GM21576 (cell line): ENCODE results near the gene TRIM17.

ENCODE experiments used
- ATAC-seq: cut with Tn5 transposase; IDR thresholded peaks from one replicate; pipeline ENCODE4 v1.9.1; 2021; ENCODE audit warnings: mild to moderate bottlenecking, moderate library complexity; ENCODE audit not compliant: unreplicated experiment

Gene TRIM17

DNA sequence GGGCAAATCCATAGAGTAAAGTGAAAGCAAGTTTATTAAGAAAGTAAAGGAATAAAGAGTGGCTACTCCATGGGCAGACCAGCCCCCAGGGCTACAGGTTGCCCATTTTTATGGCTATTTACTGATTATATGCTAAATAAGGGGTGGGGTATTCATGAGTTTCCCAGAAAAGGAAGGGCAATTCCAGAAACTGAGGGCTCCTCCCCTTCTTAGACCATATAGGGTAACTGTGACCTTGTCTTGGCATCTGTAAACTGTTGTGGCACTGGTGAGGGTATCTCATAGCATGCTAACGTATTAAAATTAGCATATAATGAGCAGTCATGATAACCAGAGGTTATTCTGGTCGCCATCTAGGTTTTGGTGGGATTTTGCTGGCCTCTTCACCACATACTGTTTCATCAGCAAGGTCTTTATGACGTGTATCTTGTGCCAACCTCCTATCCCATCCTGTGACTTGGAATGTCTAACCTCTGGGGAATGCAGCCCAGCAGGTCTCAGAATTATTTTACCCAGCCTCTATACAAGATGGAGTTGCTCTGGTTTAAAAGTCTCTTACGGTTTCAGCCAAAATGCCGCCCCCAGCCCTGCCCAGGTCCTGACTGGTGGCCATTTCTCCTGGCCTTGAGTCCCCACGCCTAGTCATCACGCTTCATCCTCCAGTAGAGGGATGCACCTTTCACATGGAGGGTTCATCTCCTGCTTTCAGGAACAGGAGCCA lies 982 bp upstream of the TRIM17 start:
- ATAC-seq: no peak

DNA sequence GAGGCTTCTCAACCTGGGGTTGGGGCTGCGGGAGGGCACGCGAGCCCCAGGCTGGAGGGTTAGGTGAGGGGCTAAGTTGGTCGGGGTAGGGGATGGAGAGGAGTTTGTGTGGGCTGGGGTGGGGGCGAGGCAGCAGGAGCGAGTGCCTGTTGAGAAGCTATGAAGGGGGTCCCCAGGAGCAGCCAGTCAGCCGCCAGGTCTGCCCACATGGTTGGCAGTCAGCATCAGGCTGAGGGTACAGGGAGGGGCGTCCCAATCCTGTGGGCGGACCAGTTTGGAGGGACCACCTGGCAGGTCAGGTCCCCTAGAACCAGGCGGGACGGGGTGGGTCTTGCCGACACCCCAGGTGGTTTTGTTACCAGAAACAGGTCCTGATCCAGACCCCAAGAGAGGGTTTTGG lies 400 bp upstream of the TRIM17 start:
- no peak for ATAC-seq

DNA sequence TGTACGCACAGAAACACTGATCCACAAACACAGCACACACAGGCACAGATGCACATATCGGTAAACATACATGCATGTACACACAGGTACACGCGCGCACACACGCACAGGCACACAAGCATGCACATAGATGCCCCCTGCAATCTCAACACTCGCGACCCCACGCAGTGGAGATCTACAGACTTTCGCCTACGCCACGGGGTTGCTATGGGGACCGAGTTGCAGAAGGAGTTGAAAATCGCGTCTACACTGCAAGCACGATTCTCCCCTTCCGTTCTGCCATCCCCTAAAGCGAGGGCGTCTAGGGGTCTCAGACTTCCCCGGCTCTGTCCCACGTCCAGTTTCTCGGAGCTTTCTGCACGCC lies 826 bp downstream of the TRIM17 start:
- no peak for ATAC-seq

DNA sequence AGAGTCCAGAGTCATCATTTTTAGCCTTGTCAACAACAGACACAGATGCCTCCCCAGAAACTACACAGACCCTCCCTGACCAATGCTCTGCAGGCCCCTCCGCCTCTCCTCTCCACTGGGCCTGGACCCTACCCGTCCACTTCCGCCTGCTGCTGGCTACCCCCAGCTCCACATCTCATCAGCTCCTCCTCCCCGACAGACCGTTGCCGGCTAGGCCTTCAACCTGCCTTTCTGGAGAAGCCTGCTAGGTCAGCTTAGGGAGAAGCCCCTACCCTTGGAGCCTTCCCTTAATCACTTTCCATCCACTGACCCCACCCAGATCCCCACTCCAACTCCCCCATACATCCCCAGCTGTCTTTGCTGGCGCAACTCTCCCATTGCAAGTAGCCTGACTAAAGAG lies 1.4 kb downstream of the TRIM17 start:
- ATAC-seq: no peak

DNA sequence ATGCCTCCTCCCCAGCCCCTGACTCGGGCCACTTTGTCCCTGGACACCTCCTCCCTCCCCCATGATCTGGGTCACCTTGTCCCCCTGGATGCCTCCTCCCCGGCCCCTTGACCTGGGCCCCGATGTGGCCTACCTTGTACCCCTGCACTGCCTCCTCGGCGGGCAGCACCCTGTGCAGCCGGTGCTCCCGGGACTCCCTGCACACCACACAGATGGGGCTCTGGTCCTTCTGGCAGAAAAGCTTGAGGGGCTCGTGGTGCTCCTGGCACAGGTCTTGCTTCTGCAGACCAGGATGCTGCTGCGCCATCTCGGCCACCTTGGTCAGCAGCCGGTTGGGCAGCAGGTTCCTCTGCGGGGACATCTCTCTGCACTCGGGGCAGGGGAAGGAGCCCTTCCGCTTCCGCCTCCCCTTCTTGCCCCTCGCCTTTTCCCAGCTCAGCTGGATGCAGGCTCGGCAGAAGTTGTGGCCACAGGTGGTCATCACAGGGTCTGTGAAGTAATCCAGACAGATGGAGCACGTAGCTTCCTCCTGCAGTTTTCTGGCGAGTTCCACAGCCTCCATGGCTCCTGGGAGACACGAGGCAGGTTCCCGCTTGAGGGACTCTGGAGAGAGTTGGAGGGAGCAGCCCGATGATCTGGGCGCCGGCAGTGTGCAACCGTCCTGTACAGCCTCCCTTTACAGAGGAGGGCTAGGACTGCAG lies 2.0 kb downstream of the TRIM17 start:
- no peak for ATAC-seq

DNA sequence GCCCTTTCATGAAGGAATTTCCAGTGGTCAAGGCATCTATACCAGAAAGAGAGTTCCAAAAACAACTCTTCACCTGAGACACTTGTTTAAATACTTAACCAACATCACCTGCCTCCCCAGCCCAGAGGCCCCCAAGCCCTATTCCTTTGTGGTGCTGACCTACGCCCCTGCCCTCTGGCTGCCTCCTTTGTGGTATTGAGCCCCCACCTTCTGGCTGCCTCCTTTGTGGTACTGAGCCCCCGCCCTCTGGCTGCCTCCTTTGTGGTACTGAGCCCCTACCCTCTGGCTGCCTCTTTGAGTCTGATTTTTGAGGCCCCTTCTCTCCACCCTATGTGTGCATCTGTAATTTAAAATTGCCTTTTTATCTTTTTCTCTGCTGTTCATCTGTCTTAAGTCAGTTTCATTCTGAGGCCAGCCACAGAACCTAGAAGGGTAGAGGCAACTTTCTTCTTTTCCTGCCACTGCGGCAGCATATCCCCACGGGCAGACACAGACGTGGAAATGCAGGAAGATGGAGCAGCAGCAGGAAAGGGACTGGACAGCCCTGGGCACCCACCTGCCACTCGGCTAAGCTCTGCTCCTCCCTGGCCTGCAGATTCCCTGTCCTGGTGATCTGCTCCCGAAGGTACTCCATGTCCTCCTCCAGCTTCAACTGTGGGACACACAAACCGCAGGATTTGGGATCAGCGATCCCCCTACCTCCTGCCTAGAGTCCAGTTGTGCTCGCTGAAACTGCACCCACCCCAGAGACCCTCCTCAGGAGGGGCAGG lies 3.2 kb downstream of the TRIM17 start:
- ATAC-seq: no peak

DNA sequence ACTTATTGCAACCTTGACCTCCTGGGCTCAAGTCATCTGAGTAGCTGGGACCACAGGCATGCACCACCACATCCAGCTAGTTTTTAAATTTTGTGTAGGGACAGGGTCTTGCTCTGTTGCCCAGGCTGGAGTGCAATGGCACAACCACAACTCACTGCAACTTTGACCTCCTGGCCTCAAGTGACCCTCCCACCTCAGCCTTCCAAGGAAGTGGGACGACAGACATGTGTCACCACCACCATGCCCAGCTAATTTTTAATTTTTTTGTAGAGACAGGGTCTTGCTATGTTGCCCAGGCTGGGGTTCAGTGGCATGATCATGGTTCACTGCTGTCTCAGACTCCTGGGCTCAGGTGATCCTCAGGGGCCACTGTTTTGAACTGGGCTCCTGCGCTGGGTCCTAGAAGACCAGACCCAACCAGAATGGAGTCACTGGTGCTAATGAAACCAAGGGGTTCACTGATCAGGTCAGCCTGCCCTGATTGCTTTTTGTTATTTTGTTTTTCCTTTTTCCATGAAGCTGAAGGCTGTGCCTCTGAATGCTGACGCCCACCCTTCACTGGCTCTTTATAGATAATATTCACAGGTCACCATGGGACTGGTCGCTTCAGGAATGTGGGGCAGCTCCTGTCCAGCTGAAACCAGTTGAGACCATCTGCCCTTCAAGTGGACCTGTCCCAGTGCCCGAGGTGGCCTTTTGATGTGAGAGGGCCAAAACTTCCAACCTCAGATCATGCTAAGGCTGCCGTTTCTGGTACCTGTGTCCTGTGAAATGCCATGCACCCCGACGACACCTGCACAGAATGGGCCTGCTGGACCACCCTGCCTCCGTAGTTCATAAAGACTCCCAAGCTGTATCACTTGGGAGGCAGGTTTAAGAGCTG lies 4.9 kb downstream of the TRIM17 start:
- no peak for ATAC-seq

DNA sequence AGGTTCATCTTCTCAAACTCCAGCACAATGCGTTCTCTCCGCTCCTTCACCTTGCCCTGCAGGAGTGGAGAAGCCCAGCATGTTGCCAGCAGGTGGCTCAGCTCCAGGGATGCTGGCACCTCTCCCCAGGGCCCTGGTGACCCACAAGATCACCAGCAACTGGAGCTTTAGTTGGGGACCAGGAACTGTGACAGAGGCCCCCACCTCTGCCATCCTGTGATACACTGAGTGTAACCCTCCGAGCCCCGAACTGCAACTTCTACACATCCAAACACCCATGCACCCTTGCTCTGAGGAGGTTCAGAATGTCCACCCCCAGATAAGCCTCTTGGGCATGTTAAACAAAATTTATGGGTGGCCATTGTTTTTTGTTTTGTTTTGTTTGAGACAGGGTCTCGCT lies 5.5 kb downstream of the TRIM17 start:
- no peak for ATAC-seq

DNA sequence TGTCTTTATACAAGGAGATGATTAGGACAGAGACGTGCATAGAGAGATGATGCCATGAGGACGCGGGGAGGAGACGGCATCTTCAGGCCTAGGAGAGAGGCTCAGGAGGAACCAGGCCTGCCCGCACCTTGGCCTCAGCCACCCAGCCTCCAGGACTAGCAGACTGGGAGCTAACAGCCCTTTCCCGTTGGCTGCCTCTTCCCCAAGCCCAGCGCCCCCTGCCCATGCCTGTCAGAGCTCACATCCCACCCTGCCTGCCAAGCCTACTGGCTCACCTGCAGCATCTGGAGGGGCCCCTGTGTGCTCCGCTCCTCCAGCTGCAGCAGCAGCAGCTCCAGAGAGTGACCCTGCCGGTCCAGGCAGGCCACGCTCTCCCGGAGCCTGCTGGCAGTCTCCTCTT lies 6.0 kb downstream of the TRIM17 start:
- ATAC-seq: no peak

DNA sequence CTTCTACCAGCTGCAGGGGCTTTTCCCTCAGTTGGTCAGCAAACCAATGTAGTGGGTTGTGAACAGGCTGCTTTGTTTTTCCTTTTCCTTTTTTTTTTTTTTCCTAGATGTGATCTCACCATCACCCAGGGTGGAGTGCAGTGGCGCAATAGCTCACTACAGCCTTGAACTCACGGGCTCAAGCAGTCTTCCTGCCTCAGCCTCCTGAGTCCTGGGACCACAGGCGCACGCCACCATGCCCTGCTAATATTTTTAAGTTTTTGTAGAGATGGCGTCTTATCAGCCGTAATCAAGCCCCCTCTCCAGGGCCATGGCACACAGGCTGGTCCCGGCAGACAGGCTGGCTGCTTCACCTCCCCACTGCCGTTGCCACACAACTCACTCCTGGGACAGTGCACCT lies 6.6 kb downstream of the TRIM17 start:
- ATAC-seq: no peak

DNA sequence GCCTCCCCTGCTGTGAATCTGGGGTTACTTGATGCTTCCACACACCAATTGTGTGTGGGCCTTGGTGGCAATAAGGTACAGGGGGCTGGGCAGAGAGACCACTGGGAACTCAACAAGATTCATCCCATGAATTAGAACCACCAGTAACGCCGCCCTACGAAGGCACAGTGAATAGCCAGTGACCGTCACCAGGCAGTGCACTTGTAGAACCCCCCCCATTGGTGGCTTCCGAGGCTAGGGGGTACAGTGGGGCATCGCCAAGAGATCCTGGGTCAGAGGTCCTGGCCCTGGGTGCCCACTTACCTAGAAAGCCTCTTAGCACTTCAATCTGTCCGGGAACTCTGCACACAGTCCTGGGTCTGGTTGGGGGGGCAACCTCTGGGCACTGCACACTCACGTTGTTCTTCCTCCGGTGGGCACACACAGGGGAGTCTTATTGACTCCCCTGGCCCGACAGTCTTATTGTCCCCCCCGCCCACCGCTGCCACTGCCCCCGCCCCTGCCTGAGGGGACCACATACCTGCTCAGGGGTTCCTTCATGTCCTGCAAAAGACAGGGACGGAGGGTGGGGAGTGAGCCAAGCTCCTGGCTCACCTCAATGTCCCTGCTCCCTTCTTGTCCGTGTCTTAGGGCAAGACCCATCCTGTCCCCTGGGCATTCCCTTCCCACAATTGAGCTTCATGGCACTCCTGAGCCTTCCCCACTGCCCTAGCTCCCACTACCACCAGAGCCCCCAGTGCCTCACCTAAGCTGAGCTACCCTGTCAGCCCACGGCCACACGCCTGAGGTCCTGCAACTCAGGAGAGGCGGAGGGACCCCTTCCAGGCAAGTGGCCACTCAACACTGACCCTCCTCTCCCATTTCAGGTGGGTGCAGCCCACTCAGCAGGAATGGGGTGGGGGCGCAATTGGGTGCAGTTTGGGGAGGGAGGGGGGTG lies 7.5 kb downstream of the TRIM17 start:
- ATAC-seq: no peak

DNA sequence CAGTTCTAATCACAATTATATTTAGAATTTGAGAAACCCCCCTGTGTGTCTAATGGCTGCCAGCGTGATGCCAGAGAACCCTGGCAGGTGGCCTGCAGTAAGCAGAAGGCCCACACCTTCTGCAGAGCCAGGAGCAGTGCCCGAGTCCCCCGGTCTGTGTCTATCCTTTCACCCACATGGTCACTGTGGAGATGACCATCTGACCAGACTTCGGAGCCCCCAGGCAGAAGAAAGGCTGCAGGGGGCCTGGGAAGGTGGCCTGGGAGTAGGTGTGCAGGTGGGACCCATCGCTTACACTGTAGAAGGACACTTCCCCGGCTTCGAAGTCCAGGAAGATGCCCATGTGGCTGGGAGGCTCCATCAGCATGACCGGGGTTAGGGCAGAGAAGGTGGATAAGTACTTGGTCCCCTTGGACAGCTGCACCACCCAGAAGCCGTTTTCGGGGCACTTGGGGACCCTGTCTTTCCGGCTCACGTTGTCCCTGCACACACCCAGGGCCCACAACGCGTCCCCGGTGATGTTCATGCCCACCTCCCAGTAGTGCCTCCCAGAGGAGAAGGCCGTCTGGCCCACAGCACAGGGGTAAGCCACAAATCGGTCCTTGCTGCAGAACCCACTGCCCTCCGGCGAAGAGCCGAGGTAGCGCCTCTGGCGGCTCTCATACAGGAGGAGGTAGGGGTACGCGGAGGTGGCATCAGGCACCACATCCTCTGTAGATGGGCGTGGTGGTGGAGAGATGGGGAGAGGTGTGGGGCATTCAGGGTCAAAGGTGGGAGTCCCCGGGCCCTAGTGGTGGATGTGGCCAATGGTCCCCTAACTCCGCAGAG lies 8.4 kb downstream of the TRIM17 start:
- ATAC-seq: no peak

DNA sequence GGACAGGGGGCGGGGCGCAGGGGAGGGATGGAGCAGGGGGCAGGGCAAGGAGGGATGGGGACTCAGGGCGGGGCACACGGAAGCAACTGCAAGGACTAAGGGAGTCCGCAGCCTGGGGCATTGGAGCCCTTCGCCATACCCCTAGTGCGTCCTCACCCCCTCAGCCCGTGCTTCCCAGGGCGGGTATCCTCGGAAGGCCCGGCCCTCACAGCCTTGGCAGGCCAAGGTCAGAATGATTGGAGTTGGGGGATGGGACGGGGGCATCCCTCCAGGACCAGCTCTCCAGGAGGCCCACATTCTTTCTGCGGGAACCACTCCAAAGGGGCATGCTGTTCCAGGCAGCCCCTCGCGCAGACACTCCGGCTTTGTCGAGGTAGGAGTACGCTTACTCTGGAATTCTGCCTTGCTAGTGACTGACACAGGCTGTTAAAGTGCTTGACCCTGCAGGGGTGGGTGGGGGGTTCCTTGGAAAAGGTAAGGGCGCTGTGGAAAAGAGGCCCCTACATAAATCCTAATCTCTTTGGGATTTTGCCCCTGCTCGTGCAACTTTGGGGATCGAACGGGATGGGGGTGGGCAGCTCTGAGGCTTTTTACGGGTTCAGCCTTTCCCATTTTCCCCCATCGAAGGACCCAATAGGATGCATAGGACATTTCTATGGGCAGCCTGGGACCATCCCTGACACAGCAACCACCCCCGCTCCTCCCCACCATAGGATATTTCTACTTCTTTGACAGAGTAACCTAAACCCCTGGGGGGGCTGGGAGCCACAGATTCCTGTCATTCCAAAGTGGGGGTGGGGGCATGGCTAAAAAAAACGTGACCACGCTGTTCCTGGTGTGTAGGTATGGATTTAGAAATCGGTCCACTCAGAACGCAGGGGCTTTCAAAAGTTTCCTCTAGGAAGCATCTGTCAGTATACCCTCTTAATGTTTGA lies 9.3 kb downstream of the TRIM17 start:
- no peak for ATAC-seq

DNA sequence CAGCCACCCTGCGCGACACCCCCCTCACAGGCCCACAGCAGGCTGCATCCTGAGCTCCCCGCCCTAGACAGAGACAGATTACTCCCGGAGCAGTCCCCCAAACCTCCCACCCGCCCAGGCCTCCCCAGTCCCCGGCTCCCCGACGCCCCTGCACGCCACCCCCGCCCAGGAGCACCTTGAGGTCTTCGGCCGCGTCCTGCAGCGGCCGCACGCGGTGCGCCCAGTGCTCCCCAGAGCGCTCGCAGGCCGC lies 10.8 kb downstream of the TRIM17 start:
- peak; percentile 9 for ATAC-seq

DNA sequence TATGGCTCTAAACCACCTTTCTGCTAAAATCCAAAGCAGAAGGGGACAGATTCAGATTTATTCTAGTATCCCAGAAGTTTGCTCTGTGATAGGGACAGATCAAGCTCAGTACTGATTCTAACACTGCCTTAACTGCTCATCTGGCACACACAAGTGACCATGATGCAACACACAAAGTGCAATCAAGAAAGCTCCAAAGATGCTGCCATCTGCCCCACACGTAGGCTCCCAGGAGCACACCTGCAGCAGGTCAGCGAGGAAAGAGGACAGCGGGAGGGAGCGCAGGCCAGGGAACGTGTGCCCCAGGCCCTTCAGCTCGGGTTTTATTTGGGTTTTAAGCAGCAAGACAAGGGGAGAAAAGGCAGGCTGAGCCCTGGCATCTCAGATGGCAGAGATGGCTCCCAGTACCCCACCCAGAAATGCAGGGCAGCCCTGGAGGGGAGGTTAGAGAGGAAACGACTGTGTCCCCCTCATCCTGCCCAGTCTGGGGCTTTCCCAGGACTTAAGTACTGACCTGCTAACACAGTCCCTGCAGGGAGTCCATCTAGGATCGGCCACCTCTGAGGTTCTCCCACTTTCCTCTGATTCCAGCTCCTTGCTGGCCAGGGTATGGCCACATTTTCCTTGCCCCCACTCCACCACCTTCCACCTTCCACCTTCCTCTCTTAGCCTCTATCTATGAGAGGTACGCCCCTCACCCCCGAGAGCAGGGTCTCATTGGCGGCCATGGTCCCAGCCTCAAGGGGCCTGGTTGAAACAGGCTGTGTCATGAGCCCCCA lies 11.3 kb downstream of the TRIM17 start:
- no peak for ATAC-seq

DNA sequence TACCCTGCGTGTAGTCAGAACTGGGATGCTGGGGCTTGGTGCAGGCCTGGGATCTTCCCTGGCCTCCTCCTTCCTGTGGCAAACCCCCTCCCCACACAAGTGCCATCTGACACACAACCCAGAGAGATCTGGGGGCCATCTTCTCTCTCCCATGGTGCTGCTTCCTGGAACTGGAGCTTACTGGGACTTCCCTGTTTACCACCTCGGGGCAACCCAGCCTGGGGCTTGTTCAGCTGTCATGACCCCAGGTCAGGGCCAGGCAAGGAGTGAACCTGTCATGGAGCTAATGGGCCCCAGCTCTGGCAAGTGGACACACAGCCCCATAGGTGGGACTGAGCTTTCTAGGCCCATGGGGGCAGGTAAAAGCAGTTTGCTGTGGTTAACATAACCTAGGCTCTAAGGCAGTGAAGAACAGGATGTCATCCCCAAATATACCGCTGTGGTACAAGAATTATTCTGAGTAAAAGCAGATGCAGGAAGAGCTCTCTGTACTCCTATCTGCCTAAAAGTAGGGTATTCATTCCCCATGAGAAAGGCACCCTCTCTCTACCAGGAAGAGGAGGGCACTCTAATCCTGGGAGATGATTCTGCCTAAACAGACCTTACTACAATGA lies 12.4 kb downstream of the TRIM17 start:
- ATAC-seq: no peak

DNA sequence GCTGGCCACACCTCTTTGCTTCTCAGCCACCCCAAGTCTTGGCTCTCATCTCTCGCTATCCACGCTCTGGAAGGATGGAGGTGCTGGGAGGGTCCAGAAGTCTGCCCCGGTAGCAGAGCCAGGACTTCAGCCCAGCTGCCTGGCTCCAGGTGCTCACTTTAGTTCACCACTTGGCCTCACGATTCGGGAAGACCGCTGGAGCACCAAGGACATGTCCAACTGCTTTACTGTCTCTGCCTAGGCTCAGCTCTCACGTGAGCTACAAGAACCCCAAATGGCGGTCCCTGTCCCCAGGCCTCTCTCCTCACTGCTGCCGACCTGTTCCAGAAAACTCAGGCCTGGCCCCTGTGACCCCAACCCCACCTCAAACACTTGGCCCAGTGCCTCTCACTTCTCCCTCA lies 13.4 kb downstream of the TRIM17 start:
- no peak for ATAC-seq
